Aorta (tissue), 5 donors: ENCODE data around the gene CCDC74A. TPM values are rescaled to one million over a fixed set of nuclear protein-coding genes. Genes with fewer than 3 reads are reported as not detected.
"Not testable (repeated sequence)": the region's sequence is repeated elsewhere in the genome, so short reads cannot be mapped to it uniquely, and the experiment has no call there.

ENCODE experiments used
- ATAC-seq: fragments of 200-7000 bp; cut with Tn5 transposase; one replicate; pipeline ENCODE4 v1.9.1; 2022; ENCODE audit warnings: moderate library complexity; ENCODE audit not compliant: low FRiP score
- DNase-seq, 2 donors: peaks; one replicate each; pipeline ENCODE4 v3.0.0-alpha.2; 2020
- H3K27ac ChIP-seq, 2 donors: one replicate each; pipeline ENCODE4 v1.5.1; 2013; ENCODE audit warnings: low read length in 2 of 2, mild to moderate bottlenecking in 2 of 2, moderate library complexity in 2 of 2, control low read depth in 1 of 2, inconsistent platforms in 1 of 2, low read depth in 1 of 2
- H3K27me3 ChIP-seq, 2 donors: one replicate each; pipeline ENCODE4 v1.6.1; 2013; ENCODE audit warnings: control low read depth in 1 of 2, low read length in 1 of 2, mild to moderate bottlenecking in 1 of 2, moderate library complexity in 1 of 2; ENCODE audit not compliant: insufficient read depth in 2 of 2, control insufficient read depth in 1 of 2
- H3K36me3 ChIP-seq, 2 donors: one replicate each; pipeline ENCODE4 v1.6.1; 2013; ENCODE audit warnings: control low read depth in 1 of 2, low read length in 1 of 2, mild to moderate bottlenecking in 1 of 2; ENCODE audit not compliant: insufficient read depth in 2 of 2, control insufficient read depth in 1 of 2
- H3K4me1 ChIP-seq, 2 donors: one replicate each; pipeline ENCODE4 v1.6.1; 2013; ENCODE audit warnings: low read length in 2 of 2, control low read depth in 1 of 2, mild to moderate bottlenecking in 1 of 2, moderate library complexity in 1 of 2; ENCODE audit not compliant: insufficient read depth in 2 of 2, control insufficient read depth in 1 of 2
- H3K4me3 ChIP-seq, 2 donors: one replicate each; pipeline ENCODE4 v1.5.1; 2013; ENCODE audit warnings: low read length in 2 of 2, control low read depth in 1 of 2, mild to moderate bottlenecking in 1 of 2
- H3K9me3 ChIP-seq: one replicate; pipeline ENCODE4 v1.6.1; 2013; ENCODE audit warnings: mild to moderate bottlenecking, low read length; ENCODE audit not compliant: control insufficient read depth
- WGBS, 2 donors: extraction: QIAGEN DNeasy Blood & Tissue Kit; methylation state at CpG; one replicate each; pipeline ENCODE4 v1.1.7; 2013; 5-methylcytosine and 5-hydroxymethylcytosine counted together
- intact Hi-C, 2 donors: fragments of 100-400 bp; cut with DNase I; formaldehyde crosslinking; loops; one replicate each; pipeline versions ENCODE4 v1.14.2 to v1.15.0; 2022
- polyA plus RNA-seq, 2 donors: library from polyadenylated mRNA; stranded (reverse); fragments of 200-250 nt; gene quantifications; one replicate each; pipeline ENCODE4 v1.2.3, GENCODE V29; 2013
- total RNA-seq, 2 donors: library from RNA; stranded (reverse); fragmentation: NEBNext Ultra II Directional; extraction: Animal tissue kit (Norgen Biotek cat#: 25700); gene quantifications; one replicate each; pipeline ENCODE4 v1.2.1, GENCODE V29; 2021
- donor health status: healthy with polysubstance abuse.
- donor health status: Bipolar disorder and iron deficiency.
- donor health status: DM: no; HTN: no; CAD: no.
- donor health status: DM: no; HTN: no; CAD: no.
- donor health status: DM: yes; HTN: yes; CAD: no.

The CCDC74A gene
- total and polyA plus RNA-seq, 4 donors: 1.4 to 11.3 (median 4.3) TPM

- 84 to 90% methylated on average over 13 to 24 of the region's 24 CpGs for WGBS, 2 donors
- H3K9me3 ChIP-seq, H3K36me3 ChIP-seq, H3K4me3 ChIP-seq, H3K27me3 ChIP-seq, H3K4me1 ChIP-seq, ATAC-seq, H3K27ac ChIP-seq, intact Hi-C loops: not testable (repeated sequence)
- peak in 1 of 2 donors; percentile 48 for DNase-seq
These were observed 7.7 kb upstream of the CCDC74A start for GRCh38 chr2:131519871-131520470.

- Histone ChIP-seq H3K4me1 (no peaks in the 10 kb centered on the region), H3K27ac (no peak overlapping the region), H3K9me3 (no peaks in the 10 kb centered on the region), H3K4me3 (no peak overlapping the region), H3K36me3 (peaks cover 0 to 2% of the 10 kb centered on the region in 2 donors), H3K27me3 (no peaks in the 10 kb centered on the region)
- DNase-seq (peak in 1 of 2 donors; percentile 68), ATAC-seq (no peak)
- intact Hi-C loops: no loop called here
- 71 to 80% methylated on average over 9 to 10 of the region's 10 CpGs for WGBS, 2 donors
These were observed 7.2 kb upstream of the CCDC74A start for GRCh38 chr2:131520526-131520925.

DNA sequence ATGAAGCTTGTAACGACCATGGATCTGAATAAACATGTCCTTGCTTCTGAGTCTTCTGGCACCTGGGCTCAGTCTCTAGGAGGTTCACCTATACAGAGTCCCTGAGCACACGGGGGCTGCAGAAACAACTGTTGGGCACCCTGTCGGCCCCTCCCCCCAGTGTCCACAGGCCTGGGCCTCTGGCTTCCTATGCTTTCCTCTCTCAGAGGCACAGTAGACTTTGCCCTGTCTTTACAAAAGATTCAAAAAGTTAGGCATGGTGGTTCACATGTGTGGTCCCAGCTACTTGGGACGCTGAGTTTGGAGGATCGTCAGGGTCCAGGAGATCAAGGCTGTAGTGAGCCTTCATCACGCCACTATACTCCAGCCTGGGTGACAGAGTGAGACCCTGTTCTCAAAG lies 6.2 kb upstream of the CCDC74A start:
- H3K27me3 ChIP-seq, H3K4me1 ChIP-seq, intact Hi-C loops, H3K27ac ChIP-seq, ATAC-seq, H3K9me3 ChIP-seq, H3K36me3 ChIP-seq, H3K4me3 ChIP-seq: not testable (repeated sequence)
- 79 to 84% methylated on average over 6 of the region's 6 CpGs for WGBS, 2 donors
- peak in 1 of 2 donors; percentile 4 for DNase-seq

- no peaks in the 10 kb centered on the region for H3K4me1 ChIP-seq
- no peak overlapping the region for H3K4me3 ChIP-seq
- H3K36me3 ChIP-seq: peaks cover 0 to 2% of the 10 kb centered on the region in 2 donors
- ATAC-seq: no peak
- WGBS, 2 donors: 76% methylated on average over 20 of the region's 20 CpGs
- intact Hi-C loops: no loop called here
- H3K27ac ChIP-seq: no peak overlapping the region
- no peaks in the 10 kb centered on the region for H3K9me3 ChIP-seq
- DNase-seq: peak in 1 of 2 donors; percentile 72
- no peaks in the 10 kb centered on the region for H3K27me3 ChIP-seq
These were observed 5.5 kb upstream of the CCDC74A start for GRCh38 chr2:131521961-131522781.

DNA sequence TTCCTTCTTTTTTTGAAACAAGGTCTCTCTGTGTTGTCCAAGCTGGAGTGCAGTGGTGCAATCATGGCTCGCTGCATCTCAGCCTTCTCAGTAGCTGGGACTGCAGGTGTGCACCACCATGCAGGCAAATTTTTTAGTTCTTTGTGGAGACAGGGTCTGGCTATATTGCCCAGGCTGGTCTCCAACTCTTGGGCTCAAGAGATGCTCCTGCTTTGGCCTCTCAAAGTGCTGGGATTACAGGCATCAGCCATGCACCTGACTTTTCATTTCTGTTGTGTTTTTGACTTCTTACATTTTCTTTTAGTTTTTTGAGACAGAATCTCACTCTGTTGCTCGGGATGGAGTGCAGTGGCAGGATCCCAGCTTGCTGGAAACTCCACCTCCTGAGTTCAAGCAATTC lies 2.4 kb upstream of the CCDC74A start:
- H3K9me3 ChIP-seq, H3K4me1 ChIP-seq, H3K36me3 ChIP-seq, intact Hi-C loops, ATAC-seq, DNase-seq, H3K27me3 ChIP-seq, H3K27ac ChIP-seq, H3K4me3 ChIP-seq: not testable (repeated sequence)
- 79 to 90% methylated on average over 2 of the region's 2 CpGs for WGBS, 2 donors

DNA sequence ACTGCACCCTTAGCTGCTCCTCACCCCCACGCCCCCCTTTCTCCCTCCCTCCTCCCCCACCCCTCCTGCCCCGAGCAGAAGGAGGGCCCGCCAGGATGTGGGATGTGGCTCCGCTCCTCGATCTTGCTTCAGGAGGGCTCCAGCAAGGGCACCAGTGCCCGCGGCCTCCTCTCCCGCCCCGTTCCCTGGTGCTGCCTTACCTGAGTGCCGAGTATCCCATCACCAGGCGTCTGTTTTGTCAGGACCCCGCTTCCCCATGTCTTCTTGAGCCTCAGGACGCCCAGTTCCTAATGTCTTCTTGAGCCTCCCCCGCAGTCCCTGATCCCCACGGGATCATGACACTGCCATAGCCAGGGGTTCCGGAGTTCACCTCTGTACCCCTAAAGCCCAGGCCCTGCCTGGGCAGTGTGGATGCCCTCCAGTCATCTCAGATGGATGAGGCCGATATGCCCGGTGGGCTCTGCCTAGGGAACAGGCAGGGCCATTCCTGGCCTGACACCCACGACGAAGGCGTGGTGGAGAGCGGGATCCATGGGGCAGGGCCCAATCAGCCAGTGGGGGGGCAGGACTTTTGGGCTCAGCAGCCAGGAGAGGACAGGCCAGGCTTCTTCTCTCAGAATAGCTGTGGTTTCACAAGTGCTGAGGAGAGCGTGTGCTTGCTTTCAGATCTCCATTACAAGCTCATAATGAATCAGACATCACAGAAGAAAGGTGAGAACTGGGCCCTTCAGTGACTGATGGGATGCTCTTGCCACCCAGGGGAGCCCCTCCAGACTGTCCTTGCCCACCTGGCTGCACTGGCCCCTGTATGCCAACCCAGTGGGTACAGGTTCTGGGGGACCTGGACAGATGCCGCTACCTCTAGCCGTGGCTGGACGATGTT lies 1.5 kb downstream of the CCDC74A start:
- H3K36me3 ChIP-seq, H3K27me3 ChIP-seq, ATAC-seq, H3K9me3 ChIP-seq, H3K4me1 ChIP-seq, H3K4me3 ChIP-seq, intact Hi-C loops, H3K27ac ChIP-seq: not testable (repeated sequence)
- WGBS, 2 donors: 75 to 77% methylated on average over 23 to 25 of the region's 26 CpGs
- DNase-seq: peak in 1 of 2 donors; percentile 62

GRCh38 chr2:131529864-131530445 lies 2.3 kb downstream of the CCDC74A start:
- peak in 1 of 2 donors; percentile 66 for DNase-seq
- H3K9me3 ChIP-seq, H3K4me3 ChIP-seq, H3K27ac ChIP-seq, ATAC-seq, H3K4me1 ChIP-seq, H3K36me3 ChIP-seq, intact Hi-C loops, H3K27me3 ChIP-seq: not testable (repeated sequence)
- 98% methylated on average over 4 to 5 of the region's 5 CpGs for WGBS, 2 donors

- peak in 1 of 2 donors; percentile 57 for DNase-seq
- H3K4me1 ChIP-seq, H3K27ac ChIP-seq, ATAC-seq, H3K36me3 ChIP-seq, H3K9me3 ChIP-seq, H3K4me3 ChIP-seq, H3K27me3 ChIP-seq, intact Hi-C loops: not testable (repeated sequence)
- 88 to 89% methylated on average over 16 to 21 of the region's 22 CpGs for WGBS, 2 donors
These were observed 3.1 kb downstream of the CCDC74A start for GRCh38 chr2:131530626-131531344.
